Hematopoietic multipotent progenitor cell treated with erythropoietin and hydrocortisone succinate and interleukin-3 and kit ligand, for 6 days (in vitro differentiated cells): Measurements from ENCODE around the gene MYL5.
"Not testable (repeated sequence)": the region's sequence is repeated elsewhere in the genome, so short reads cannot be mapped to it uniquely, and the experiment has no call there.

Experiments used
- DNase-seq: peaks from one replicate; pipeline ENCODE4 v3.0.0-alpha.2; 2015

The MYL5 gene, protein sequence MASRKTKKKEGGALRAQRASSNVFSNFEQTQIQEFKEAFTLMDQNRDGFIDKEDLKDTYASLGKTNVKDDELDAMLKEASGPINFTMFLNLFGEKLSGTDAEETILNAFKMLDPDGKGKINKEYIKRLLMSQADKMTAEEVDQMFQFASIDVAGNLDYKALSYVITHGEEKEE

DNA sequence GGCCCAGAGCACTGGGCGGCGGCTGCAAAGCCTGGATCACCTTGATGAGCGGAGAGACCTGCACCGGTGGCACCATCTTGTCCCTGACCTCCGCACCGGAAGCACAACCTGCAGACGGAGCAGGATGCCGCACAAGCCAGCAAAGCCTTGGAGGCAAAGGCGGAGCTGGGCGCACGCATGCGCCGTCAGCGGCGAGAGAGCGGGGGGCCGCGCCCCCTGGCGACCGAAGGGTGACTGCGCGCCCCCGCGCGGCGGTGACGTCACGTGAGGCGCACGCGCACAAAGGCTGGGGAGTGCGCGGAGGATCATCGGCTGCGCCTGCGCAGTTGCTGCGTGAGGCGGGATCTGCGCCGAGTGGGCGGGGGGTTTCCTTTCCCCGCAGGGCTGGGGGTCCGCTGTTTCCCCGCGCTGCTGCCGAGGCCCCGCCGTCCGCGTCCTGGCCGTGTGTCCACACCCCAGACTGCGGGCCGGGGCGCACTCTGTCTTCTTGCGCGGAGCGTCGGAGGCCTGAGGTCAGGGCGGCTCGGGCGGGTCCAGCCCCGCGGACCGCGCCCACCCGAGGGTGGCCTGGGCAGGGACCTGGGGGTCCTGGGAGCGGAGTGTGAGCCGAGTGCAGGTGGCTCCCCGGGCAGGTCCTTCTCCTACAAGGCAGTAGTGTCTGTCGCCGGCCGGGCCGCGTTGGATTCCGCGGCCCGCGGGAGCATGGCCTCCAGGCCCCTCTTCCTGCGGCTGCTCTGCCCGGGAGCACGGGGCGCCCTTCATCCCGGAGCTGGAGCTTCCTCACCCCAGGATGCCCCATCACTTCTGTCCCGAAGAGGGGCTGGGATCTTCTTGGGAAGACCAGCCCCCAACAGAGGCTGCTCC is at the start of gene MYL5, which contains the start of gene ATP5ME:
TSS of gene MYL5 (plus strand) at position 371 of the 864 bp plus-strand sequence. CDS start 3,485 bp downstream, outside the sequence.
TSS of gene ATP5ME (minus strand) at position 105 of the 864 bp plus-strand sequence. CDS start at position 76, 29 bp downstream.
- DNase-seq = peak; percentile 98

DNA sequence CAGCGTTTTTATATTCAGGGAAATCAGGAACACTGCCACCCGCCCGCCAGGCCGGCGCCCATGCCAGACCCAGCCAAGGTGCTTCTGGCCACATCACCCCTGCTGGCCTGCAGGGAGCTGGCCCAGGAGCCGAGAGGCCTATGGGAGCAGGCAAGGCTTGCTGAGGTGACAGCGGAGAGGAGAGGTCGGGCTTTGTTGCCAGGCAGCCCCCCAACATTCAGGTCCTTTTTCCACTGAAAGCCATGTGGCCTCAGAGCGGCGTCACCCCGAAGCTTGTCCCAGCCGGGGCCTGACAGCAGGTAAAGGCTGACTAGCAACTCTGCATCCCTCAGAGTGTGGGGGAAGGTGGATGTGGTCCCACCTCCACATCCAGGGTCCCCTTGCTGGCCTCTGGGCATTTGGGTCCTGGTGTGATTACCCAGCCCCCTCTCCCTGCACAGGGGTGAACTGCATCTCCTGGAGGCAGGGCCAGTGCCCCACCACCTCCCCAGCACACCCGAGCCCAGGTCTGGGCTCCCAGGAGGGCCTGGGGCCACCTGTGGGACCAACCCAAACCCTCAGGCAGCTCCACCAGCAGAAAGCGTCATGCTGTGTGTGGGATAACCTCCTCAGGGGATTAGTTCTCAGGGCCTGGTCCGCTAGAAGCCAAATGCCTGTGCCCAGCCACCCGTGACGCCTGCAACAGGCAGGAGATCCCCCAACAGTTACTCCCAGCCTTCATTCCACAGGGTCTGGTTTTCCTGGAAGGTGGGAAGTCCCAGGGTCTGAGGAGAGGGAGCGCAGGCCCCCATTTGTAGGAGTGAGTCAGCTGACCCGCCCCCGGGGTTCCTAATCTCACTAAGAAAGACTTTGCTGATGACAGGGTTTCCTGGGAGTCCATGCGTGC is 49.4 kb upstream of the MYL5 start, which contains the start of gene PDE6B:
TSS of gene PDE6B (plus strand) at position 869 of the 886 bp plus-strand sequence. CDS start 54 bp downstream, outside the sequence.
- DNase-seq = no peak

DNA sequence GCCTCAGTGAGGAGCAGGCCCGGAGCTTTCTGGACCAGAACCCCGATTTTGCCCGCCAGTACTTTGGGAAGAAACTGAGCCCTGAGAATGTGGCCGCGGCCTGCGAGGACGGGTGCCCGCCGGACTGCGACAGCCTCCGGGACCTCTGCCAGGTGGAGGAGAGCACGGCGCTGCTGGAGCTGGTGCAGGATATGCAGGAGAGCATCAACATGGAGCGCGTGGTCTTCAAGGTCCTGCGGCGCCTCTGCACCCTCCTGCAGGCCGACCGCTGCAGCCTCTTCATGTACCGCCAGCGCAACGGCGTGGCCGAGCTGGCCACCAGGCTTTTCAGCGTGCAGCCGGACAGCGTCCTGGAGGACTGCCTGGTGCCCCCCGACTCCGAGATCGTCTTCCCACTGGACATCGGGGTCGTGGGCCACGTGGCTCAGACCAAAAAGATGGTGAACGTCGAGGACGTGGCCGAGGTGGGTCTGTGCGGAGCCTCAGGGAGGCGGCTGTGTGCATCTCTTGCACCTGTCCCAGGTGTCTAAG is 48.6 kb upstream of the MYL5 start:
- DNase-seq = no peak

DNA sequence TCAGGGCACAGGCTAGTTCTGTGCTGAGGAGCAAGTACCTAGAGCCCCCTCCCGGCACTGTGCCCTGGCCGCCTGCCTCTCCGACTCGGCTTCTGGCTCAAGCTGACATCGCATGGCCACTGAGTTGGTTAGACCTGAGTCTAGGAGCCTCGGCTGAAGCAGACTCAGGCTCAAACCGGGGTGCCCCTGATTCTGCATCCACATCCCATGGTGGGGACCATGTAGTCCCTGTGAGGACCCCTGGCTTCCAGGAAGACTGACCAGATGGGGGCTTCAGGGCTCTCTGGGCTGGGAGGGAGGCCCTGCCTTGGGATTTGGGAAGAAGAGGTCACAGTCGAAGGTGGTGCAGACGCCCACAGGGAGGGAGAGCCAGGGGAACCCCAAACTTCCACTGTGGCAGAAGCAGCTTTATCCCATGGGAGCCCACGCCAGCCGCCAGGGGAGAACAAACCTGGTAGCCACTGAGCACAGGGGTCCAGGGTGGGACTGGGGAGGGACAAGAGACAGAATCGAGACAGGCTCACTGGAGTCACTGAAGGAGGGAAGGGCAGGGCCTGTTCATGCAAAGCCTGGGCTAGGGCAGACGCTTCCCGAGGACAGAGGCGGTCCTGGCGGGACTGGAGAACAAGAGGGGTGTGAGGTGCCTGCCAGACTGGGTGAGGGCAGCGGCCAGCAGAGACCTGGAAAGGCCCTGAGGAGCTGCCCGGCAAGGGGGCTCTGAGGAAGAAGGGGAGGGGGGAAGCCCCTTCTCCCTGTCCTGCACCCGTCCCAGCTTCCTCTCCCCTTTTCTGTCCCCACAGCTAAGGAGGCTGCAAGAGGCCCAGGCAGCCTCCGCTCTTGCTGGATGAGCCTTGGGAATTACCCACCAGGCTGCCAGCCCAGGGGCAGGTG is 47.9 kb upstream of the MYL5 start:
- no peak for DNase-seq

DNA sequence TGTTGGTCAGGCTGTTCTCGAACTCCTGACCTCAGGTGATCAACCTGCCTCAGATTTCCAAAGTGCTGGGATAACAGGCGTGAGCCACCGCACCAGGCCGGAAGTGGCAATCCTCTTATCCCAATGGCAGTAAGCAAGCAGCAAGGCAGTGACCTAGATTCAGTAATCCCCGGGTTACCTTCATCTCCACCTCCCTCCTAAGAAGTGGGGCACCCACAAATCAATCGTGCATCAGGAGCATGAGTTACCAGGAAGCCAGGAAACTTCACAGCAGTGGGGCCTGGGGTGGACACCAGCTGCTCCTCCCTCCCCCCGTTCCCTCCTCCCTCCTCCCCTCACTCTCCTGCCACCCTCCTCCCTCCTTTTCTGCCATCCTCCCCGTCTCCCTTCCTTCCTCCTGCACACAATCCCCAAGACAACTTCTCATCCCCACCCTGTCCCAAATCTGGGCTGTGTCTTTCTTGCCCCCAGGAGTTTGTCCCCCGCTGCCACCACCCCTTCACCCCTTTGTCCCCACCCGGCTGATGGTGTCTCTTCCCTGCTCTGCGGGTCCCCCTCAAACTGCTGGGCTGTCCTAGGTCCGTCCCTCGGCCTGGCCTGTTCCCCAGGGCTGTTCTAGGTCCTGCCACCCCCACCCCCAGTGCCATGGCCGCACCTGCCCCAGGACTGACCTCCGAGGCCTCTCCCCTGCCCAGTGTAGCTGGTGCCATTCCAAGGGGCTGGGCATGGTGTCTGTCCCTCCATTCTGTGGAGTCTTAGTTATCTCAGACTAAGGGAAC is 46.8 kb upstream of the MYL5 start:
- no peak for DNase-seq

DNA sequence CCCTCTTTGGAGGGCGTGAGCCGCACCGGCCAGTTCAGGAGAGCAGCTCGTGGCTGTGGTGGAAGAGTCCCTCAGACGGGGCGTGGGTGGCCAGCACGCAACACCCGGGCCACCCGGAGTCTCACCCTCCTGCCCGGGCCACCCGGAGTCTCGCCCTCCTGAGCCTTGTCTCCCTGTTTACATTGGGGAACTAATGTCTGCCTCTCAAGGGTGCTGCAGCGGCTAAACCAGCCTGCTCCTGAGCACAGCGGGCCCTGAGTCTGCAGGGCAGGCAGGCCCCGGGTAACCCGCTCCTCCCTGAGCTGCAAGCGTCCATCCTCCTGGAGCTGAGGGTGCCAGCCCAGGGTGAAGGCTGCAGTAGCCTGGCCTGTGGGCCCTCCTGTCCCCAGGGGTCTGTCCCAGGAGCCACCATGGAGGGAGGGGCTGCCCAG is 46.0 kb upstream of the MYL5 start:
- DNase-seq = no peak

DNA sequence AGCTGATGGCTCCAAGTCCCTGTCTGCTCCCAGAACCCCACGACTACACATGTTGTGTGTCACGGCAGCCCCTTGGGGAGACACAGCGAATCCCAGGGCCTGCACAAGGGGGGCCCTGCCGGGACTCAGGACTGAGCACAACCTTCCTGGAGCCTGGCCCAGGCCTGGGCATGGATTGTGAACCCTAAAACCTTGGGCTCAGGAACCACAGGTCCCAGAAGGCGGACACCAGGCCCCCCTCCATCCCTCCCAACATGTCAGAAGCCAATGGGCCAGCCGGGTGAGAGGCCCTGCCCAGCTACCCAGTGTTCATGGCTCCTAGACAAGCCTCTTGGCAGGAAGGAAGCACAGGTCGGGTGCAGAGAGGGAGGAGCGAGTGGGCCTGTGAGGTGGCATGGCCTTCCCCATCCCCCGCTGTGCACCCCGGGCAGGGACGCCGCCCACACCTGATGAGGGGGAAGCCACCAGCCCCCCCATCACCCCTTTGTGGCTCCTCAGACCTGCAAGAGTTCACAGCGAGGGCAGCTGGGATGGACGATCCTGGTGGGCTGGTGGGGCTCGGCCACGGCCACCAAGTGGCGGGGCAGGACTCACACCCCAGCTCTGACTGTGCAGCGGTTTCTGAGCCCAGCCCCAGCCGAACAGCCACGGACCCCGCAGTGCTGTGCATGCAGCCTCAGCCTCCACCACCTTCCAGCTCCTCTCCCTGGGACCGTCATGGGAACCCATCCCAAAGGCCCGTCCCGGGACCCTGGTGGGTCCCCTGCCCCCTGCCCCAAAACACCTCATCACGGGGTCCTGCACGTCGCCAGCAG is 45.3 kb upstream of the MYL5 start:
- DNase-seq = no peak

DNA sequence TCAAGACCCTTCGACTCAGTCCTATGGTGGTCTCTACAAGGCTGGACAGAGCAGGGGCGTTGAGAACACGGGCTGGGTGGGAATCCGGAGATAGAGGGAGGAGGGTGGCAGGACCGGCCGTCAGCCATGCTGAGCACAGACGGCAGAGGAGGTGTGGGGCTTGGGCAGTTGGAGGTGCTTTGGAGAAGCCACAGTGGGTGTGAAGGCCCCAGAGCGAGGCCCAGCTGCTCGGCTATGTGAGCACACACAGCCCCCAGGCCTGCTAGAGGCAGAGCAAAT is 44.8 kb upstream of the MYL5 start:
- no peak for DNase-seq

DNA sequence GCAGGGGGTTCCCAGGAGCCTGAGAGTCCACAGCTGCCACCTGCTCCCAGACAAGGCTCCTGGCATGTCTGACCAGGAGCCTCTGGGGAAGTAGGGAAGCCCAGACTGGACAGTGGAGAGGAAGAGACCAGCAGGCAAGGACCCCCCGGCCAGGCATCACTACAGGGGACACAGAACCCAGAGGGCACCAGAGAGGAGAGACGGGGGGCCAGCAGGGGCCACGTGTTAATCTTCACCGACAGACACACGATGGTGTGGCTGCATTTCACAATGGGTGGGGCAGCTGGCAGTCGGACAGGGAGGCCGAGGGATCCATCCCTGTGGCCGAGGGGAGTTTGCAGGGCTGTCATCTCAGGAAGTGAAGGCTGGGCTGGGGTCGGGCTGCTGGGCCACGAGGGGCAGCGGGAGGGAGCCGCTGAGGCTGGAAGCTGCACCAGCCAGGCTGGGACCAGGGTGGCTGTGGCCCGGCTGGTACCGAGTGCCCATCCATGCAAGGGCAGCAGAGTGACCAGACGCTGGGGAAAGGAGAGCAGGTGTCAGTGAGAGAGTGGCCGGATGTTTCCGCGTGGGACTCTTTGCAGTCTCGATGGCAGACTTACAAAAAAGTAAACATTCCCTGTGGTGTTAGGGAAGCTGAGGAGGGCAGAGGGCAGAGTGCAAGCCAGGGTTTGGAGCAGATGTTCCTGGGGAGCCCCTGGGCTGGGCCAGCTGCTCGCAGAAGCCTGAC is 44.3 kb upstream of the MYL5 start:
- DNase-seq = no peak

DNA sequence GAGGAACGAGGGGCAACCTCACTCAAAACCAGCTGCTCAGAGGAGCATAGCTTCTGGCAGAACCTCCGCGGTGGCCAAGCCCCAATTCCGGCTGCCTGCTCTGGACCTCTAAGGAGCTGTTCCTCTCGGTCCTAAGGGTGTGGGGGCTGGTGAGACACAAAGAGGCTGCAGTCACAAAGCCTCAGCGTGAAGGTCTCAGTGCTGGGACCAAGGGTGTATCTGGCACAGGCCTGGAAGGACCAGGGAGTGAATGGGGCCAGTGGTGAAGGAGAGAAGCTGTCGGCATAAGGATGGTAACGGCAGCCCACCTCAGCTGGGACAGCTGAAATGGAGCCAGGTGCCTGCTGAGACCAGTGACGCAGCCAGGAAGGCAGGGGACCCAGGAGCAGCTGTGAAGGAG is 43.7 kb upstream of the MYL5 start:
- no peak for DNase-seq

DNA sequence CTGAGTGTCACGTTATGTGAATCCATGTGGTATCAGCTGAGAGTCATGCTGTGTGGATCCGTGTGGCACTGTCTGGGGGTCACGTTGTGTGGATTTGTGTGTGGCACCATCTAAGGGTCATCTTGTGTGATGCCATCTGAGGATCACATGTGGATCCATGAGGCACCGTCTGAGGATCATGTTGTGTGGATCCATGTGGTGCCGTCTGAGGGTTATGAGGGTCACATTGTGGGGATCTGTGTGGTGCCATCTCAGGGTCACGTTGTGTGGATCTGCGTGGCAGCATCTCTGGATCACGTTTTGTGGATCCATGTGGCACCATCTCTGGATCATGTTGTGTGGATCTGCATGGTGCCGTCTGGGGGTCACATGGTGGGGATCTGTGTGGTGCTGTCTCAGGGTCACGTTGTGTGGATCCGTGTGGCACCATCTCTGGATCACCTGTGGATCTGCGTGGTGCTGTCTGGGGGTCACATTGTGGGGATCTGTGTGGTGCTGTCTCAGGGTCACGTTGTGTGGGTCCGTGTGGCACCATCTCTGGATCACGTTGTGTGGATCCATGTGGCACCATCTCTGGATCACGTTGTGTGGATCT is 42.0 kb upstream of the MYL5 start:
- DNase-seq = no peak

DNA sequence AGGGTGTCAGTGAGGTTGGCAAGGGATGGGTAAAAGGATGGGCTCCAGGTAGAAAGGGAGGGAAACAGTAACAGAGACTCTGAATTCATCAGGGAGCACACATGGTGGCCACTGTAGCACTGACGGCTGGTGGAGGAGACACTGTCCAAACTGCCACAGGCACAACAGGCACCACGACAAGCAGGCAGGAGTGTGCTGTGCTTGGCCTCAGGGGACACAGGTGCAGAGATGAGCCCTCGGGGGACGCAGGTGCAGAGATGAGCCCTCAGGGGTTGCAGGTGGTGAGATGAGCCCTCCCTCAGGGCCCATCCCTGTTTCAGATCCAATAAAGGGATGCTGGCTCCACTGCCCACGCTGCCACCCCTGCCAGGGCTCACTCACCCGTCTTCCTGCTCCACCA is 41.4 kb upstream of the MYL5 start:
- no peak for DNase-seq

DNA sequence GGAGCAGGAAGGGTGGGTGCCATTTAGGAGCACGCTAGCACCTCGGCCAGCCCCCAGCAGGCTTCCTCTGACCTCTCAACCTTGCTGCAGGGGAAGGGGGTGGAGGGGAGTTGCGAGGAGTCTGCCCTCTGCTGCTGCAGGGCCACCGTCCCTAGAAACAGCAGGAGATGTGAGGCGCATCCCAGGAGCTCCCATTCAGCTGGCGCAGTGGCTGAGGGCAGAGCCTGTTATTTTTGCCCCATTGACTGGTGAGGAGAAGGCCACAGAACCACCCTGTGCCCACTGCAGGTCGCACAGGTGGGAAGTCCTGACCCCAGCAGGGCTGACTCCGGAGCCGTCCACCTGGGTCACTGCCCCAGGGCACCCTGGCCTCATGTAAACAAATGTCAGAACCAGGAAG is 40.9 kb upstream of the MYL5 start:
- no peak for DNase-seq

DNA sequence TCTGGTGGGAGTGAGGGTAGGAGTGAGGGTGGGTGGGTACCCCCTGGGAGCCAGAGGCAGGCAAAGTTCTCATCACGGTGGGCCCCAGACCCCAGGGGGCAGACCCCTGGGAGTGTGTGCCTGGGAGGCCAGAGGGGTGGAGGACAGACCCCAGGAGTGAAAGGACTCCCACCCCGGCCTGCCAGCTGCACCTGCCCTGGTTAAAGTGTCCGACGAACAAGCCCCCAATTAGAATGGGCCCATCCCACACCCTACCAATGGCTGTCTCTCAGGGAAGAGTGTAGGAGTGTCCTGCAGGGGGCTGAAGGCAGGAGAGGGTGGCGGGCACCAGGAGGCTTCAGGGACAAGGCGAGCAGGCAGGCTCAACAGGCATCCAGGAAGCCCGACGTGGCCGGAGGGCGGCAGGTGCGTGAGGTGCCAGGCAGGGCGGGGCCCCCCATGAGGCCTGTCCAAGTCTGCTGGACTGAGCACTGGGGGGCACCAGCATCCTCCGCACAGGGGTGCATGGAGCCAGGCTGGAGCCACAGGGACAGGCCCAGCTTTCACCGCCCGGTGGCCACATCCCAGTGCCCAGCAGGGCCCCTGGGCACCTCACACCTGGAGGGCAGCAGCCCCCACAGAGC is 40.3 kb upstream of the MYL5 start:
- DNase-seq = no peak

DNA sequence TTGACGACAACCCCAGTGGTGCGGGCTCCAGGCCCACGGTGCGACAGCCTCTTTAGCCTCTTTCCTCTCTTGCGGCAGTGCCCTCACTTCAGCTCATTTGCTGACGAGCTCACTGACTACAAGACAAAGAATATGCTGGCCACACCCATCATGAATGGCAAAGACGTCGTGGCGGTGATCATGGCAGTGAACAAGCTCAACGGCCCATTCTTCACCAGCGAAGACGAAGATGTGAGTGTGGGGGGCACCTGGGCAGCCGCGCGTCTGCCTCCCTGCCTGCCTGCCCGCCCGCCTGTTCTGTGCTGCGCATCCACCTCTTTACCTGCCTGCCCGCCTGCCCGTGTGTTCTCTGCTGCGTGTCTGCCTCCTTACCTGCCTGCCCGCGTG is 39.8 kb upstream of the MYL5 start:
- no peak for DNase-seq

DNA sequence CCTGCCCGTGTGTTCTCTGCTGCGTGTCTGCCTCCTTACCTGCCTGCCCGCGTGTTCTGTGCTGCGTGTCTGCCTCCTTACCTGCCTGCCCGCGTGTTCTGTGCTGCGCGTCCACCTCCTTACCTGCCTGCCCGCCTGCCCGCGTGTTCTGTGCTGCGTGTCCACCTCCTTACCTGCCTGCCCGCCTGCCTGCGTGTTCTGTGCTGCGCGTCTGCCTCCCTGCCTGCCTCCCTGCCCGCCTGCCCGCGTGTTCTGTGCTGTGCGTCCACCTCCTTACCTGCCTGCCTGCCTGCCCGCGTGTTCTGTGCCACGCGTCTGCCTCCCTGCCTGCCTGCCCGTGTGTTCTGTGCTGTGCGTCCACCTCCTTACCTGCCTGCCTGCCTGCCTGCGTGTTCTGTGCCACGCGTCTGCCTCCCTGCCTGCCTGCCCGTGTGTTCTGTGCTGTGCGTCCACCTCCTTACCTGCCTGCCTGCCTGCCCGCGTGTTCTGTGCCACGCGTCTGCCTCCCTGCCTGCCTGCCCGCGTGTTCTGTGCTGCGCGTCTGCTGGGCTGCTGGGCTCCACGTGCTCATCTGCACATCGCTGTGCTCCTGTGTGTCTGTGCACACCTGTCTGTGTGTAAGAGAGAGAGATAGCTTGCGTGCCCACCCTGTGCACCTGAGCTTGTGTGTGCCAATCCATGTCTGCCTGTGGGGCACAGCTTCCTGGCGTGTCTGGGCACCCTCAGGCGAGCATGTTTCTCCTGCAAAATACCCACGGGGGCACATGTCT is 39.1 kb upstream of the MYL5 start:
- DNase-seq = not testable (repeated sequence)

DNA sequence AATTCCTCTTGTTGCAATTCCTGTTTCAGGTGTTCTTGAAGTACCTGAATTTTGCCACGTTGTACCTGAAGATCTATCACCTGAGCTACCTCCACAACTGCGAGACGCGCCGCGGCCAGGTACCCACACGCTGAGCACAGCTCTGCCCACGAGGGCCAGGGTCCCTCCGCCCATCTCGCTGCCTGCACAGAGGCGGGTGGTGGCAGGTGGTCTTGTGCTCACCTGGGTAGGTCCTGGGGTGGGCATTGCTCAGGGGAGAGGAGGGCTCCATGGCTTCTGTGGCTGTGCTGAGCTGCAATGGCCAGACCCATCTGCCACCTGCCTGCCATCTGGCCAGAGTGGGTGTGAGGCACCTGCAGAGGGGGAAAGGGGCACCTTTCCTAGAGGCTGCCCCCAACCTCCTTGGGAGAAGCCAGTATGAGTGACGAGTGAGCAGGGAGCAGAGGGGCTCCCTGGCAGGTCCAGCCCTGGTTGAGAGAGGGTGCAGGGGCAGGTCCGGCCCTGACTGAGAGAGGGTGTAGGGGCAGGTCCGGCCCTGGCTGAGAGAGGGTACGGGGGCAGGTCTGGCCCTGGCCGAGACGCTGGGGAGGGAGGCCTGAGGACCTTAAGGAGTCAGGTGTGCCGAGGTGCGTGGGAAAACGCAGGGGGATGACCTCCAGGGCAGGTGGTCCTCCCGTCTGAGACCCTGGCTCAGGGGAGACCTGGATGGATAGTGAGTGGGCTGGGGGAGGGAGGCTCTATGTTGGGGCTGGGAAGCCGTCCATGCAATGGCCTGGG is 38.3 kb upstream of the MYL5 start:
- DNase-seq = no peak
